GOT3 (cell line): Measurements from ENCODE around the gene EIF2AK2.

ENCODE experiments used
- DNase-seq: peaks from one replicate; lab custom pipeline; 2025; ENCODE audit warnings: mixed read lengths; lab: John Stamatoyannopoulos, UW

EIF2AK2 gene

GRCh38 chr2:37100054-37100453, 56.7 kb downstream of the EIF2AK2 start:
- DNase-seq, result no peak

GRCh38 chr2:37098416-37099118, 58.2 kb downstream of the EIF2AK2 start:
- no peak for DNase-seq

DNA sequence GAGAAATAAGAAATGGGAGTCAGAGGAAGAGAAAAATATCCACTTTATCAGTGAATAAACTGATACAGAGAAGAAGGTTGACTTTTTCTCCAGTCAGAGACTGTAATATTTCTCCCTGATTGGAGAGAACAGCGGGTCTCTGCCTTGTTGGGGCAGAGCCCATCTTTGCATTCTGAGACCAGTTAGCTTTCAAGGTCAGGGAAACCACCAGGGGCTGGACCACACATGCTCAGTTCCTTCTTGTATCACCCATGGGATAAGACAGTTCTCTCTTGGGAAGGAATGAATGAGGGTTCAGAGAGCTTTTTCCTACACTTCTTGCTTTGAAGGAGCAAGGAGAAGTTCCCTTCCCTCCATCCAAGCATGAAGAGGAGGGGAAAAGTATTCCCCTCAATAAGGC, 60.2 kb downstream of the EIF2AK2 start:
- no peak for DNase-seq

DNA sequence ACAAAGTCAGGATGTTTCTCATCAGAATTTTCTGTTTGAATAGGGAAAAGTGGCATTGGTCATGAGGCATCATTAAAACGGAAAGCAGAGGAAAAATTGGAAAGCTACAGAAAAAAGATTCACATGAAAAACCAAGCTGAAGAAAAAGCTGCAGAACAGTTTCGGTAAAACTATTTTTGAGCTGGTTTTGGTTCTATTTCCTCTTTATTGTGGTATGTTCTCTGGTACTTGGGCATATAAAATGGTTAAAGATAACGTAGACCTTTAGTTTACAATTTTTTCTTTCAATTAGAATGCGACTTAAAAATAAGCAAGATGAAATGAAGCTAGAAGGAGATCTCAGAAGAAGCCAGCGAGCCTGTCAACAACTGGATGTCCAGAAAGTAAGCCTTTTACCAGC, 64.9 kb downstream of the EIF2AK2 start:
- no peak for DNase-seq

- no peak for DNase-seq
These were observed 66.7 kb downstream of the EIF2AK2 start for GRCh38 chr2:37090019-37090477.

DNA sequence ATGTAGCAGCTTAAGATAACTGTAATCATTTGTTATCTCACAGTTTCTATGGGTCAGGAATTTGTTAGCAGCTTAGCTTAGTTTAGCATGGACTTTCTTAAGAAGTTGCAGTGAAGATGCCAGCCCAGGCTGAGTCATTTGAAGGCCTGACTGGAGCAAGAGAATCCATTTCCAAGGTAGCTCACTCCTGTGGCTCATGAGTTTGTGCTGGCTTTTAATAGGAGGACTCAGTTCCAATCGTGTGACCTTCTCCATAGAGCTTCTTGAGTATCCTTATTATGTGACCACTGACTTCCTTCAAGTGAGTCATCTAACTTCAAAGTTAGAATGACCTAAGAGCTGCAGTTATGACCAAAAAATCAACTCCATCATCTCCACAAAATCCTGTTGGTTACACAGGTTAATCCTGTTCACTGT, 71.0 kb downstream of the EIF2AK2 start:
- DNase-seq, result no peak

- DNase-seq, result no peak
These were observed 72.0 kb downstream of the EIF2AK2 start for GRCh38 chr2:37084797-37085196.

DNA sequence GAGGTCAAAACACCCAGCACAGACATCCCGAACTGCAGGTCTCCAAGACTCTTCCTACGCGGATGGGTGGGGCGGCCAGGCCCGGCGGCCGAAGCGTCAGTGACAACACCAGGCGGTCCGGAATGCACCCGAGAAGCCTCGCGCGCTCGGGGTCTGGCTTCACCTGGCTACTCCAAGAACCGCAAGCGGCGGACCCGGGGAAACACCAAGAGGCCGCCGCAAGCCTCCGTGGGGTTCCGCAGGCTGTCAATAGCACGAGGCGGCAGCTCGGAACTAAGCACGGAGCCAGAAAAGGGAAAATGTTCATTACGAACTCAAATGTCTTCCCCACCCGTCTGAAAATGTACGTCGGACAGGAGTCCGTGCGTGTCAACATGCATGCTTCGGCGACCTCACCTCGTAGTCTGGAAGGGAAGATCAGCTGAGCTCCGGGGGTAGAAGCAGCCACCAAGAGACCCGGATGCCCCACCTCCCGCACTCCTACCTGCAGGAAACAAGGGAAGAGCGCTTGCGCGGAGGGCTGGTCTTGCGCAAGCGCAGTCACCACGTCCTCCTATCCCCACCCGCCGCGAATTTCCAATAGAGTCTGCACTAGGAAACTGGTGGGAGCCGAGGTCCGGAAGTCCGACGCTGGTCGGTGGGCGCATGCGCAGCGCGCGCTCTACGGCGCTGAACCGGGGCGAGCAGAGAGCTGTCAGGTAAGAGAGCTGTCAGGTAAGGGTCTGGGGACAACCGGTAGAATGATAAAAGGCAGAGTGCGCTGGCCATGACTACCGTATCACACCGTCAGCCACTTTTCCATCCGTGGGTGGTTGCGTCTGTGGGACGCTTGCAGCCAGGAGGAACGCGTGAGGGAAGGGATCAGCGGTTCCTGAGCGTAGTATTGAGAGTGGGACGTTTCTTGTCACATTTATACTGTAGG, 72.6 kb downstream of the EIF2AK2 start, which contains the start of the genes GPATCH11 and HEATR5B:
Gene GPATCH11, plus strand, starts transcription at position 646 of the 922 bp plus-strand sequence. CDS start 3,864 bp downstream, outside the sequence.
Gene HEATR5B, minus strand, starts transcription at position 500 of the 922 bp plus-strand sequence. CDS start 958 bp downstream, outside the sequence.
- peak; percentile 70 for DNase-seq

DNA sequence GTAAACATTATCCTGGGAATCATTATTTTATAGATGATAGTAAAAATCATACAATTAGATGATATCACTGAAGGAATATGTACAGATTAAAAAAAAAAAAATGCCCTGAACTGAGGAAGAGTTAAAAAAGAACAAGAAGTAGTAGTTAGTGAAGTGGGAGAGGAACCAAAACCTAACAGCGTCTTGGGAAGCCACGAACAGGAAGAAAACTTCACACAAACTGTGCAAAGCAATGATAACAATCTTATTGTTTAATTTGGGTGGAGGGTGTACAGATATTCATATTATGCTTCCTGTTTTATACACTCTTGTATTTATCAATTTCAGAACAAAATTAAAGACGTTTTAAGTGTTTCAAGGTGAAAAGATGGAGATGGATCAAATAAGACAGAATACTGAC, 76.1 kb downstream of the EIF2AK2 start:
- DNase-seq, result no peak

GRCh38 chr2:37080266-37080665, 76.5 kb downstream of the EIF2AK2 start:
- no peak for DNase-seq

DNA sequence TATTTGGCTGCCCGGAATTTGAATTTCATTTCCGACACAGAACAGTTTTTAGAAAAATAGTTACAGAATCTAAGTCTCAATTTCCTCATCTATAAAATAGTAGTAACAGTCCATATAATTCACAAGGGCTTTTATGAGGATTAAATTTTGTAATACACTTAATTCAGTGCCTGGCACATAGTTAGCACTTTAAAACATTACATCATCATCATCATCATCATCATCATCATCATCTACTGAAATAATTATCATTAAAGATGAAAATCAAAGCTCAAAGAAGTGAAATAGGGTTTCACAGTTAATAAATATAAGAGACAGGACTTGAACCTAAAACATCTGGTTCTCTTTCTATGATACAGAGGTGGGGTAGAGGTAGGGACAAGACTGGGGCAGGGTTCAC, 85.8 kb downstream of the EIF2AK2 start:
- DNase-seq, result no peak

DNA sequence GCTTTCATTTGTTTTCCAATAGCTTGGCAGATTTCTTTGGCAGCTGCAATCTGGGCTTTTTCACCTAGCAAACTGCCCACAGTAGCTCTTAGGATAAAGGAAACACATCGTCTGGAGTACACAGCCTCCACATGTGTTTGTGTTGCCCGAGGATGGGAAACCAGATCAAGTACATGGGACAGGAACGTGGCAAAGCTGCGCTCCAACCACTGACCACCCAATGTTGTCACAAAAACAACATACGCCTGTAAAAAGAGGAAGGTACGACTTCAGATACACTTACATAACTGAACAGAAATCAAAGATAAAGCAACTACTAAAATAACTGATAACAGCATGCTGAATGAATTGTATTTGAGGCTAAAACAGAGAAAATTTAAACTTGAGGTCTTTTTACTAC, 88.1 kb downstream of the EIF2AK2 start:
- DNase-seq, result no peak

DNA sequence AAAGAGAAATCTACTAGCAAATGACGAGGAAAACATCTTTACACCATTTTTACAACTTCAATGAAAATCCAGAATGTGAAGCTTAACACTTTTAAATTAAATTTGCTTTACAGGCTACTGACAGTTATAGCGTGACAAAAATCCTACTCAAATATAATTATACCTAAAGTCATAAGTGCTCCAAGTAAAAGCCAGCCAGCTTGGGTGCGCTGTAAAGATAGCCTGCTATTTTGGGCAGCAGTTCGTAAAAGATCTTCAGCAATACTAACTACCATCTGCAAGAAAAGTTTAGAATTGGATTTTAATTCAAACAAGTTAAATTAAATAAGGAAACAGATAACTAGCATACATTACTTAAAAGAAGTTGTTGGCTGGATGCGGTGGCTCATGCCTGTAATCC, 95.0 kb downstream of the EIF2AK2 start:
- DNase-seq, result no peak

- no peak for DNase-seq
These were observed 95.6 kb downstream of the EIF2AK2 start for GRCh38 chr2:37061013-37061711.

GRCh38 chr2:37060446-37060845, 96.3 kb downstream of the EIF2AK2 start:
- DNase-seq, result no peak

DNA sequence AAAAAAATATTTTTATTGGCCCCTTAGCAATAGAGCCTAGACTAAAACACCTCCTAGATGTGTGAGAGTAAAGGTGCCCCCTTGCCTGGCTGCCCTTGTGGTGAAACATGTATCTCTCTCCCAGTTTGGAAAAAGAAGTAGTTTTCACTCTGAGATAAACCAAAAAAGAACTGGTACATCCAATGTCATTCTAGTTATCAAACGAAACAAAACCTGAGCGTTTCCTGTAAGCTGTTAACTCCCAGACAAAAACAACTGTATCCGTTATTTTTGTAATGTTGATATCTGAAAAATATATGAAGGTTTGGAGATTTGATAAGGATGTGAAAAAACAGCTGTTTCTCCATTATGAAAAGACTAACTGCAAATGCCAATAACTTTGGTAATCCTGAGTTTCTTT, 96.9 kb downstream of the EIF2AK2 start:
- no peak for DNase-seq

DNA sequence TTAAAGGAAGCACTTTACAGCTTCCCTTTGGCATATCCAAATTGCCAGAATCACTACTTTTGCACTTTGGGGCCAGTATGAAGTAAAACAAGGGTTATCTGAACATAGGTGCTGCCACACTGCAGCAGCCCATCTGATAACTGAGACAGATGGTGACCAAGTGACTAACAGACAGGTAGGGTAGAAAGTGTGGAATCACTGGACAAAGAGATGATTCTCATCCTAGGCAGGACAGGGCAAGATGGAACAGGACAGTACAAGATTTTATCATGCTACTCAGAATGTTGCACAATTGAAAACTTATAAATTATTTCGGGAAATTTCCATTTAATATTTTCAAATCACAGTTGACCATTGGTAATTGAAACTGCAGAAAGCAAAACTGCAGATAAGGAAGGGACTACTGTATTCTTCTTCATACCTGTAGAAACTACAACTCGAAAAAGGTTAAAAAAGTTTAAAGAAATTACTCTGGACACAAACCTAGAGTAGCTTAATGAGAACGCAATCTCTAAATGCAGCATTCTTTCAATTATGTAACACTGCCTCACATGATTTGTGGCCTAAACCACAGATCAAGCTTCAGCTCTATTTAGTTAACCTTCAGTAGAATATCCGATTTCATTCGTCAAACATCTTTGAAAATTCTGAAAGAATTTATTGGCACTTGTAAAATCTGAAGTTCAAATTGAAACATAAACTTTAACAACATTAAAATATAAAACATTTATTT, 104.0 kb downstream of the EIF2AK2 start:
- no peak for DNase-seq
